OCI-LY7 (cell line): ENCODE data around the gene ZNF490.

Source experiments
- EZH2phosphoT487 ChIP-seq: fragments of 200-600 bp; sonication (generic); IDR thresholded peaks from 2 replicates; pipeline ENCODE4 v1.6.1; 2018; ENCODE audit warnings: low read depth, borderline replicate concordance, mild to moderate bottlenecking, mixed run types, antibody characterized with exemption, low read length, moderate library complexity, mixed read lengths
- TF ChIP-seq, protein P1 (sequence below): fragments of 200-600 bp; sonication (generic); conservative IDR thresholded peaks from 2 replicates; pipeline ENCODE4 v1.5.1; 2014; ENCODE audit warnings: mild to moderate bottlenecking, antibody characterized with exemption, low read length, moderate library complexity, mixed read lengths

DNA sequence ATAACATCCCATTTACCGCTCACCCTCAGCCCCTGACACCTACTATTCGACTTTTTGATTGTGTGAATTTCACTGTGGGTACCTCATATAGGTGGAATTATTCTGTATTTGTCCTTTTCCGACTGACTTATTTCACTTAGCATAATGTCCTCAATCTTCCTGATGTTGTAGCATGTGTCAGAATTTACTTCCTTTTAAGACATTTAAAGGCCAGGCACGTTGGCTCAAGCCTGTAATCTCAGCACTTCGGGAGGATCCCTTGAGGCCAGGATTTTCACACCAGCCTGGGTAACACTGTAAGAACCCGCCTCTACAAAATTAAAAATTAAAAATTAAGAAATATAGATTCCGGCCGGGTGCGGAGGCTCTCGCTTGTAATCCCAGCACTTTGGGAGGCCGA, 13.0 kb downstream of the ZNF490 start:
- TF ChIP-seq, protein P1, sequence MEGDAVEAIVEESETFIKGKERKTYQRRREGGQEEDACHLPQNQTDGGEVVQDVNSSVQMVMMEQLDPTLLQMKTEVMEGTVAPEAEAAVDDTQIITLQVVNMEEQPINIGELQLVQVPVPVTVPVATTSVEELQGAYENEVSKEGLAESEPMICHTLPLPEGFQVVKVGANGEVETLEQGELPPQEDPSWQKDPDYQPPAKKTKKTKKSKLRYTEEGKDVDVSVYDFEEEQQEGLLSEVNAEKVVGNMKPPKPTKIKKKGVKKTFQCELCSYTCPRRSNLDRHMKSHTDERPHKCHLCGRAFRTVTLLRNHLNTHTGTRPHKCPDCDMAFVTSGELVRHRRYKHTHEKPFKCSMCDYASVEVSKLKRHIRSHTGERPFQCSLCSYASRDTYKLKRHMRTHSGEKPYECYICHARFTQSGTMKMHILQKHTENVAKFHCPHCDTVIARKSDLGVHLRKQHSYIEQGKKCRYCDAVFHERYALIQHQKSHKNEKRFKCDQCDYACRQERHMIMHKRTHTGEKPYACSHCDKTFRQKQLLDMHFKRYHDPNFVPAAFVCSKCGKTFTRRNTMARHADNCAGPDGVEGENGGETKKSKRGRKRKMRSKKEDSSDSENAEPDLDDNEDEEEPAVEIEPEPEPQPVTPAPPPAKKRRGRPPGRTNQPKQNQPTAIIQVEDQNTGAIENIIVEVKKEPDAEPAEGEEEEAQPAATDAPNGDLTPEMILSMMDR = no peak
- no peak for TF ChIP-seq EZH2phosphoT487
